ENCODE results near the gene TAOK3. TPM values are rescaled to one million over a fixed set of nuclear protein-coding genes. Genes with fewer than 3 reads are reported as not detected.

Gene TAOK3
- total and polyA plus RNA-seq, 2 of the 8 experiments (the other 6 are each of a cell fraction or from before 2014, with no cell fraction given), result 5.2 to 9.3 TPM

DNA sequence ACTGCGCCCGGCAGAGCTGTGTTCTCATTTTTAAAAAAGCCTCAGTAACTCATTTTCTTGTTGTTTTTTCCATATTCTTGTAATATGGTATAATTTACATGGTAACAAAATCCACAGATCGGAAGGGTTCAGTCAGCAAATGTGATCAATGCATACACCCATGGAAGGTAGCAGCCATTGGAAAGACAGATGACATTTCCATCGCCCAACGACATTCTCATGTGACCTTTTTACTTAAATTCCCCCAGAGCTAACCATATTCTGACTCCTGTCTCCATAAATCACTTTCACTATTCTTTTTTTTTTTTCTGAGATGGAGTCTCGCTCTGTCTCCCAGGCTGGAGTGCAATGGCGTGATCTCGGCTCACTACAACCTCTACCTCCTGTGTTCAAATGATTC is 231.9 kb downstream of the TAOK3 start:
- no peak overlapping the region for H3K4me3 ChIP-seq (ENCODE audit: extremely low read depth in 1 of 4, insufficient read depth in 2 of 4, low read depth in 3 of 4, low read length in 4 of 4)
- no peak overlapping the region for H3K4me2 ChIP-seq (ENCODE audit: insufficient read depth in 1 of 2, low read depth in 2 of 2, low read length in 2 of 2)
- H3K27me3 ChIP-seq (replicated peaks in 1 of 4; ENCODE audit: control insufficient read depth in 3 of 4, extremely low read depth in 1 of 4, insufficient read depth in 3 of 4, low read length in 3 of 4), result no peaks in the 10 kb centered on the region
- no peak overlapping the region for H2BK12ac ChIP-seq (ENCODE audit: low read depth, low read length)
- H2BK5ac ChIP-seq (ENCODE audit: low read depth, low read length), result no peak overlapping the region
- H3K23ac ChIP-seq (ENCODE audit: insufficient read length), result no peak overlapping the region
- peaks cover 7 to 14% of the 10 kb centered on the region in 2 experiments for H4K20me1 ChIP-seq (replicated peaks in 1 of 2; ENCODE audit: control insufficient read depth in 1 of 2, insufficient read depth in 2 of 2, low read length in 2 of 2)
- H3K4ac ChIP-seq (replicated peaks; ENCODE audit: insufficient read length, low read depth, low read length), result no peak overlapping the region
- TF ChIP-seq FOSL1 (IDR thresholded peaks at IDR 0.05; ENCODE audit: insufficient read depth, low read depth, low read length) (no peak), TCF12 (IDR thresholded peaks at IDR 0.05; ENCODE audit: low read depth, low read length) (no peak), CREB1 (IDR thresholded peaks at IDR 0.05) (no peak), HDAC6 (IDR thresholded peaks at IDR 0.05; ENCODE audit: low read depth, low read length) (no peak), RNF2 (IDR thresholded peaks at IDR 0.05; ENCODE audit: borderline replicate concordance, low read depth, low read length, missing control alignments, poor library complexity, severe bottlenecking) (no peak), SP1 (IDR thresholded peaks at IDR 0.05; ENCODE audit: low read depth, low read length) (no peak), TAF7 (optimal IDR thresholded peaks at IDR 0.05; ENCODE audit: borderline replicate concordance, low read depth, low read length) (no peak), PHF8 (conservative IDR thresholded peaks at IDR 0.05; ENCODE audit: low read depth, low read length) (no peak), POU5F1 (IDR thresholded peaks at IDR 0.05; ENCODE audit: low read depth, low read length) (no peak), EP300 (IDR thresholded peaks at IDR 0.05; ENCODE audit: borderline replicate concordance in 1 of 2, low read depth in 2 of 2, low read length in 2 of 2) (no peak)
- H3K36me3 ChIP-seq (ENCODE audit: control insufficient read depth in 2 of 4, insufficient read depth in 4 of 4, low read length in 3 of 4), result peaks cover 24 to 81% (median 61%) of the 10 kb centered on the region in 4 experiments
- no peak overlapping the region for H2BK20ac ChIP-seq (ENCODE audit: low read length)
- H2AK5ac ChIP-seq (ENCODE audit: low read depth, low read length), result no peak overlapping the region
- no peak overlapping the region for H4K5ac ChIP-seq (ENCODE audit: insufficient read length, low read depth, low read length)
- no peaks in the 10 kb centered on the region; the same call in none of the 2 replicates for H3K79me1 ChIP-seq (ENCODE audit: low read depth, low read length)
- no peak overlapping the region for H3K9ac ChIP-seq (replicated peaks in 1 of 4; ENCODE audit: extremely low read depth in 1 of 4, low read depth in 3 of 4, low read length in 3 of 4)
- H3K27ac ChIP-seq (ENCODE audit: low read depth, low read length), result no peak overlapping the region
- peaks cover 8% of the 10 kb centered on the region; the same call in 1 of the 2 replicates for H3K23me2 ChIP-seq (ENCODE audit: low read depth, low read length)
- 98% methylated on average over 7 of the region's 8 CpGs; no CpG with 5 or more reads in 1 of the 2 experiments for WGBS, 2 experiments (ENCODE audit: extremely low coverage in 1 of 2, insufficient coverage in 1 of 2, insufficient read length in 1 of 2, insufficient replicate concordance in 2 of 2, low coverage in 1 of 2, low lambda C conversion rate in 2 of 2, missing lambda C conversion rate in 1 of 2)
- H3K18ac ChIP-seq (ENCODE audit: extremely low read depth, low read length), result no peak overlapping the region
- DNase-seq (ENCODE audit: low read depth in 1 of 2, low spot score in 2 of 2) (no peak), FAIRE-seq (no peak)
- H2BK120ac ChIP-seq (replicated peaks; ENCODE audit: low read depth, low read length), result no peak overlapping the region
- H3K79me2 ChIP-seq (ENCODE audit: control insufficient read depth in 1 of 2, insufficient read depth in 2 of 2, low read length in 2 of 2), result peaks cover 8 to 47% of the 10 kb centered on the region in 2 experiments
- POLR2A ChIA-PET (ENCODE audit: partially characterized antibody), result interaction anchor here (2.2 to 10.2 kb wide), 4 partner anchors 9 to 20 kb away, joined by 6 to 130 read pairs (median 45); no protein-coding TSS in a partner anchor
- no peak overlapping the region for H3K14ac ChIP-seq (ENCODE audit: insufficient read length)
- H3K56ac ChIP-seq (replicated peaks; ENCODE audit: insufficient read length, low read depth, low read length), result no peak overlapping the region
- H2BK15ac ChIP-seq (ENCODE audit: low read length), result no peak overlapping the region
- H4K91ac ChIP-seq (replicated peaks; ENCODE audit: insufficient read length, low read length), result no peak overlapping the region
- H2AFZ ChIP-seq (ENCODE audit: low read length), result no peak overlapping the region
- CTCF ChIA-PET (ENCODE audit: partially characterized antibody), result interaction anchor here (1.1 to 2.5 kb wide), 4 partner anchors 10 to 76 kb away, joined by 3 to 13 read pairs (median 10); no protein-coding TSS in a partner anchor
- H4K8ac ChIP-seq (ENCODE audit: extremely low read depth, insufficient read depth, low read length), result no peak overlapping the region
- no peaks in the 10 kb centered on the region for H3K9me3 ChIP-seq (ENCODE audit: insufficient read depth in 2 of 2, low read depth in 1 of 2, low read length in 1 of 2)
- peaks cover 0 to 3% (median 0%) of the 10 kb centered on the region in 4 experiments; a peak in 4 of 7 replicates for H3K4me1 ChIP-seq (replicated peaks in 1 of 4; ENCODE audit: control insufficient read depth in 3 of 4, insufficient read depth in 4 of 4, low read length in 3 of 4)
